Raji (cell line): Measurements from ENCODE around the gene DNMT3L.

Experiments
- POLR2A ChIP-seq: IDR thresholded peaks from 2 replicates; pipeline ENCODE4 v1.6.1; 2011; ENCODE audit warnings: low read depth, low read length, control low read depth; ENCODE audit not compliant: insufficient read depth

DNMT3L gene

DNA sequence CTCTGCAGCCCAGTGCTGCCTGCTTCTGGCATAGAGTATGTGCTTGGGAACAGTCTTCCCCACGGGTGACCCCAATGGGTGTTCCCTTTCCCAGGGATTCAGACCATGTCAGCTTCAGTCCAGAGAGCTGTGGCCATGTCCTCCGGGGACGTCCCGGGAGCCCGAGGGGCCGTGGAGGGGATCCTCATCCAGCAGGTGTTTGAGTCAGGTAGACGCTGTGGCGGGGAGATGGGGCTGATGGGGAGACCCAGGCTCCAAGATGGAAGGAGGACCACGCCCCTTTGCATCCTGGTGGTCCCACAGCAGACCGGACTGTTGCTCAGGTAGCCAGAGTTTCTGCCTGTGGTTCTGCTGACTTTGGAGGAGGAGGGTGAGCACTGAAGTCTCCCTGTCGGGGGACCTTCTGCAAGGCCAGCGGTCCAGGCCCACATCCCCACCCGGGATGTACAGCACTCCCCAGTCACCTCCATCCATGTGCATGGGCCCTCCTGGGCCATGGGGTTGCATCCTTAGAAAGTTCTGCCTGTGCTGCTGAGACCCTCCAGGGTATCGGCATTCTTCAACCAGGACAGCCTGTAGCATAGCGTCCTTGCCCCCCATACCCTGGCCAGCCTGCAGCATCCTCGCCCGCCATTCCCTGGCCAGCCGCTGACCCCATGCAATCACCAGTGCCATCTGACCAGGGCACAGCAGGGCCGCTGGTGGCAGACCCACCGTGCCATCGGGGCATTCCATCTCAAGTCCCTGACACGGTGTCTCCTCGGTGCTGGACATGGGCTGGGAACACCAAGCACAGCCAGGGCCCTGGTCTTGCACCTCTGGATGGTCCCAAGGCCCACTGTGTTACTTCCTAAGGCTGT, 26.8 kb upstream of the DNMT3L start:
- no peak for TF ChIP-seq POLR2A

DNA sequence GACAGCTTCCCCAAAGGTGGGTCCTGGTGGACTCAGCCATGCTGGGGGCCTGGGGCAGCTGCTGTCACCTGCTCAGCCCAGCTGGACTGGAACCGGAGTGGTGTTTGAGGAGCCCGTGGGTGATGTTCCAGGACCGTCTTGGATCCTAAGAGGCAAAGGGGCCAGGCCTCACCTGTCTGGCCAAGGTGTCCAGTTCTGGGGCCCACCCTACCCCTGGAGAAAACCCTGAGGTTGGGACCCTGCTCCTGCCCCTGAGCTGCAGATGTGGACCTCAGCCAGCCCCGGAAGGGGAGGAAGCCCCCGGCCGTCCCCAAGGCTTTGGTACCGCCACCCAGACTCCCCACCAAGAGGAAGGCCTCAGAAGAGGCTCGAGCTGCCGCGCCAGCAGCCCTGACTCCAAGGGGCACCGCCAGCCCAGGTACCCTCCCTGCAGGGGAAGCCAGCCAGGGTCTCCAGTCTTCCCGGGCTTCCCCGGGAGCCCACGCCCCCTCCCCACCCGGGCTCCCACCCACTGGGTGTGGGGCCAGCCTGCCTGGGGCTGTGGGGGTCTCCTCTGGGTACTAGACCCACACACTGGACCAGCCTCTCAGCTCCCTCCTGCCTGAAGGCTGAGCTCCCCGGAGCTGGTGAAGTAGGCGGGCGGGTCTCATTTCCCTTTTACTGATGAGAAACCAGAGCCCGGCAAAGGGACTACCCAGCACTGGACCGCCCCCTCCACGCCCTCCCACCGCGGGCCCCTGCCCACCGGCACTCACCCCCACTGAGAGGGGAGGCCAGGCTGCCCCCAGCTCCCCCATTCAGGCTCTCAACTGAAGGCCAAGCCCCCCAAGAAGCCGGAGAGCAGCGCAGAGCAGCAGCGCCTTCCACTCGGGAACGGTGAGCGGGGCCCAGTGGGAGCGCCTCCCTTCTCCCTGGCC, 25.3 kb upstream of the DNMT3L start:
- TF ChIP-seq POLR2A: no peak

DNA sequence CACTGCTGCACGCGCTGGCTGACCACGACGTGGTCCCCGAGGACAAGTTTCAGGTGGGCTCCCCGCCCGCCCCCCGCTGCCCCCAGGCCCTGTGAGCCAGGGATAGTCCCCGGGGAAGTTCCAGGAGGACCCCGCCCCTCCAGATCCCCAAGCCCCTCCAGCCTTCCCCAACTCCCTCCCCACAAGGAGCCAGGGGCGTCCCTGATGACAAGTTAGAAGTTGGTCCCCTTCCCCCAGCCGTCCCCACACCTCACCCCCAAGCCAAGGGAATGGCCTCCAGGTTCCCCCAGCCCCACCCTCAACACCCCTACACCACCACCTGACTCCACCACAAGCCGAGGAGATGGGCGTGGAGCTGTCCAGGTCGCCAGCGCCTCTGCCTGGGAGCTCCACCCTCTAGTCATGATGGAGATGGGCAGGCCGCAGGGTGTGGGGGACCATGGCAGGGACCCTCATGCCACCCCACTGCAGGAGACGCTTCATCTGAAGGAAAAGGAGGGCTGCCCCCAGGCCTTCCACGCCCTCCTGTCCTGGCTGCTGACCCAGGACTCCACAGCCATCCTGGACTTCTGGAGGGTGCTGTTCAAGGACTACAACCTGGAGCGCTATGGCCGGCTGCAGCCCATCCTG, 24.5 kb upstream of the DNMT3L start:
- TF ChIP-seq POLR2A: no peak

DNA sequence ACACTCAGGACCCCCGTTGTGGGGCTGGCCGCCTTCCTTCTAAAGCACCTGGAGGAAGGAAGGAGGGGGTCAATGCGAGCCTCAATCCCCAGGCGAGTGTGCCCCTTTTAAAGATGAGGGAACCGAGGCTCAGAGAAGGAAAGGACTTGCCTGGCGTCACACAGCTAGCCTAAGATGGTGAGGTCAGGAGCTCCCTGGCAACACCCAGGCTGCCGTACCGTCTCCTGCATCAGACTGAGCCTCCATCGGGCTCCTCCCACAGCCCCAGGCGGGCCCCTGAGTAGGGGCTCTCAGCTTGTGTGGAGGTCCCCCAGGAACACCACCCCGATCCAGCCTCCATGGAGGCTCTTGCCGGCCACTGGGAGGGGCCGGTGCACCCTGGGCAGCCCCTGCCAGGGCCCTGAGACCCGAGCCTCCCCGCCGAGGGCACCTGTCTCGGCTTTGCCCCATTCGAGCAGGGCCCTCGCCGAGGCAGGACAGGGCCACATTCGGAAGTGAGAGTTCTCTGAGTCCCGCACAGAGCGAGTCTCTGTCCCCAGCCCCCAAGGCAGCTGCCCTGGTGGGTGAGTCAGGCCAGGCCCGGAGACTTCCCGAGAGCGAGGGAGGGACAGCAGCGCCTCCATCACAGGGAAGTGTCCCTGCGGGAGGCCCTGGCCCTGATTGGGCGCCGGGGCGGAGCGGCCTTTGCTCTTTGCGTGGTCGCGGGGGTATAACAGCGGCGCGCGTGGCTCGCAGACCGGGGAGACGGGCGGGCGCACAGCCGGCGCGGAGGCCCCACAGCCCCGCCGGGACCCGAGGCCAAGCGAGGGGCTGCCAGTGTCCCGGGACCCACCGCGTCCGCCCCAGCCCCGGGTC, 23.7 kb upstream of the DNMT3L start, which contains the start of gene AIRE:
Gene AIRE (plus strand): TSS at position 739 of the 855 bp plus-strand sequence. CDS start 131 bp downstream, outside the sequence.
- TF ChIP-seq POLR2A: no peak

DNA sequence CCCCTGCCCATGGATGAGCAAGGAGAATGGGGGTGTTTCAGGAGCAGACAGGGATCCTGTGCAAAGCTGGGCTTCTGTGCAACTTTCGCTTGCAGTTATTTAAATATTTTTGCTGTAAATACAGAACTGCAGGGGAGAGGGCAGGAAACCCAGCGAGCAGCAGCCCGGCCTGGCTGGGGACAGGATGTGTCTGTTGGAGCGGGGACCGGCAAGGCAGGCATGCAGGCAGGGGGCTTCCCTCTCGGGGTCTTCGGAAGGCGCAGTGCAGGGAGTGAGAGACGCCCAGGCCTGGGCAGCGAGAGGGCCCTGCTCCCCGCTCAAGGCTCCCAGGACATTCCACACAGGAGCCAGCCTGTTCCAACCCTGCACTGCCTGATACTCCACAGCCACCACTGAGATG, 22.3 kb upstream of the DNMT3L start:
- no peak for TF ChIP-seq POLR2A

DNA sequence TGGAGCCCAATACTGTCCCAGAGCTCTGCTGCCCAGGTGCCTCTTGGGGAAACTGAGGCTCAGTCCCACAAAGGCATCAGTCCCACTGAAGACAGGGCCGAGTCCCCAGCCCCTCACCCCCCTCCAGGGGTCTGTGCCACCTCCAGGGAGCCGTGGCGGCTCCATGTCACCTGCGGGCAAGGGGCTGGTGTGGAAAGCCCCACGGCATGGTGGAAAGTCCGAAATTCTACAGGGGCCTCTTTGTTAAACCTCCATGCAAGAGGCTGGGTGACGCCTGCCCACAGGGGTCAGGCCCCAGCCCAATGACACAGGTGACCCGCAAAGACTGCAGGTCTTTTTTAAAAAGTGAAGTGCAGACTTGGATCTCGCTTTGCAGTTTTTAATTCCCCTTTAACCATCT, 20.7 kb upstream of the DNMT3L start:
- no peak for TF ChIP-seq POLR2A

DNA sequence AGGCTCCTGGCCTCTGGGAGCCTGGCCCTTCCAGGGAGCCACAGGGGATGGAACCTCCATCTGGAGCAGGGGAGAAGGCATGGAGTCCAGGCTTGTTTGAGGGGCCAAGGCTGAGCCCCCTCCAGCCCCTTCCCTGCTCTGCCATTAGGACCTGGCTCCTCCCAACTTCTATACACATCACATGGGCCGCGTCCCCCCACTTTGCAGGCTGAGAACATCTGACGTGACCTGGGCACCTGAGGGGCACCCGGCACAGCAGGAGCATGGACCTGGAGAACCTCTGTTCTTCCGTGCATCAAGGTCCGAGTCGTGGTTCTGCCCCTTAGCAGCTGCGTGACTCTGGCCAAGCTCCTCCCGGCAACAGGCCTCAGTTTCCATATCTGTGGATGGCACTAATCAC, 20.1 kb upstream of the DNMT3L start:
- TF ChIP-seq POLR2A: no peak

DNA sequence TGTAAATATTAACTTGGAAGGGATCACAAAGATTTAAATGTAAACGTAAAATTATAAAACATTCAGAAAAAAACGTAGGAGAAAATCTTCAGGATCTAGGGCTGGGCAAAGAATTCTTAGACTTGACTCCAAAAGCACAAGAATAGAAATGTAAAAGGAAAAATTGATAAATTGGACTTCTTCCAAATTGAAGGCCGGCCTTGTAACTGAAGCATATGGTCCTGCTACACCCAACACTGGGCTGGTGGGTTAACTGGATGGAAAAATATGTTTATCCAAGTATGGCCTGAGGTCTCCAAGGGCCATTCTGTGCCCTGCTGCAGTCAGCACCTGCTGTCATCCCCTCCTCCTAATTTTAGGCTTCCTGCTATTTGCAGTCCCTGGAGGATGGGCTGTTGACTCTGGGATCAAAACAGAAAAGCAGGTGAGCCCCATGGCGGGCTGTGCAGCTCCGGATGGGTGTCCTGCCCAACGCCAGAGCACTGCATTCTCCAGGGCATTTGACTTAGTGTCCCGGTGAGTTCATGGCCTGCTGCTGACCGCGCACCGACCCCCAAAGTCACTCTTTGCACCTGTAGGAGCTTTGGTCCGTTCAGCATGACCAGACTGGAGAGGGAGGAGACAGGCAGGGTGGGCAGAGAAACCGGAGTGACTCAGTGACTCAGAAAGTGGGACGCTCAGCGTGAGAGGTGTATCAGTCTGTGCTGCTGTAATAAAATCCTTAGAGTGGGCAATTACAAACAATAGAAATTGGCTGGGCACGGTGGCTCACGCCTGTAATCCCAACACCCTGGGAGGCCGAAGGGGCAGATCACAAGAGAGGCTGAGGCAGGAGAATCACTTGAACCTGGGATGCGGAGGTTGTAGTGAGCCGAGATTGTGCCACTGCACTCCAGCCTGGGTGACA, 17.9 kb upstream of the DNMT3L start:
- no peak for TF ChIP-seq POLR2A

DNA sequence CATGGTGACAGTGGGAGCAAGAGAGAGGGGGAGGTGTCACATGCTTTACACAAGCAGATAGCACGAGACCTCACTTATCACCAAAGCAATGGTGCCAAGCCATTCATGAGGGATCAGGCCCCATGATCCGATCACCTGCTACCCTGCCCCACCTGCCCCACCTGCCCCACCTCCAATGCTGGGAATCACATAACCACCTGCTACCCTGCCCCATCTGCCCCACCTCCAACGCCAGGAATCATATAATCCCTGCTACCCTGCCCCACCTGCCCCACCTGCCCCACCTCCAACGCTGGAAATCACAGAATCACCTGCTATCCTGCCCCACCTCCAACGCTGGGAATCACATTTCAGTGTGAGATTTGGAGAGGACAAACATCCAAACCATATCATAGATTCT, 13.3 kb upstream of the DNMT3L start:
- no peak for TF ChIP-seq POLR2A

DNA sequence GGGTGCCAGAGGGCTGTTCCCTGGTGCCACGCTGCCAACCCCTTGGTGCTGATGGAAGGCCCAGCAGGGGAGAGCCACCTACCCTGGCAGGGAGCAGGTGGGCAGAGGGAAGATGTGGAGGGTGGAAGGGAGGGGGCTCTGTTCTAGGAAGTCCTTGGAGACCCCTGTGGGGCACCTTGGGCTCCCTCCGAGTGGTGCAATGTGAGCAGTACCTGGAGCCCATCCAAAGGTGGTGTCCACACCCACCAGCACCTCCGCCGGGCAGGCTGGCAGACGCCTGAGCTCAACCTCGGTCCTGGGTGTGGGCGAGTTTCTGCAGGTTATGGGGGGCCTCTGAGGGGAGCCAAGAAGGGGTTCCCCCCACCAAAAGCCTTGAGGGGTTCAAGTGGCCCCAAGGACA, 11.3 kb upstream of the DNMT3L start:
- TF ChIP-seq POLR2A: no peak

DNA sequence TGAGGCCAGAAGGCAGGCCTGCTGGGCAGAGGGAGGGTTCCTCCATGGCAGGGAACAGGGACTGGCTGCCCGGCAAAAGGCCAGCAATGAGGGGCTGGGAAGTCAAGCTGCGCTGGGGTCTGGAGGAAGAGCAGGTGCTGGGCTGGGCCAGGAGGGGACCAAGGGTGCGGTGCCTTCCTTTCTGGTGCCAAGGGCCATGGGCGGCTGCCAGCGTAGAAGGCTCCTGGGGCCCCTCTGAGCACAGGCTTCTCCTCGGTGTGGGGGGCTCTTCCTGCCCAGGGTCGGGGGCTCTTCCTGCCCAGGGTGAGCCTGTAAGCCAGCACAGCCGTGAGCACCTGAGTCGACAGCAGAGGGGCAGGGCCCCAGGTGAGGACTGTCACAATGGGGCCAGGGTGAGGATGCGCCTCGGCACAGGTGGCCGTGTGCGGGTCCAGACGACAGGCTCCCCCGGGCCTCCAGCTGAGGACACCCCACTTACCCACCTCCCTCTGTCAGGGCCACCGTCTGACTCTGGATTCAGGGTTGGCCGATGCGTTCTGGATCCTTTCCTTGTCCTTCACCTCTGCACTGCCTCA, 10.7 kb upstream of the DNMT3L start:
- TF ChIP-seq POLR2A: no peak

DNA sequence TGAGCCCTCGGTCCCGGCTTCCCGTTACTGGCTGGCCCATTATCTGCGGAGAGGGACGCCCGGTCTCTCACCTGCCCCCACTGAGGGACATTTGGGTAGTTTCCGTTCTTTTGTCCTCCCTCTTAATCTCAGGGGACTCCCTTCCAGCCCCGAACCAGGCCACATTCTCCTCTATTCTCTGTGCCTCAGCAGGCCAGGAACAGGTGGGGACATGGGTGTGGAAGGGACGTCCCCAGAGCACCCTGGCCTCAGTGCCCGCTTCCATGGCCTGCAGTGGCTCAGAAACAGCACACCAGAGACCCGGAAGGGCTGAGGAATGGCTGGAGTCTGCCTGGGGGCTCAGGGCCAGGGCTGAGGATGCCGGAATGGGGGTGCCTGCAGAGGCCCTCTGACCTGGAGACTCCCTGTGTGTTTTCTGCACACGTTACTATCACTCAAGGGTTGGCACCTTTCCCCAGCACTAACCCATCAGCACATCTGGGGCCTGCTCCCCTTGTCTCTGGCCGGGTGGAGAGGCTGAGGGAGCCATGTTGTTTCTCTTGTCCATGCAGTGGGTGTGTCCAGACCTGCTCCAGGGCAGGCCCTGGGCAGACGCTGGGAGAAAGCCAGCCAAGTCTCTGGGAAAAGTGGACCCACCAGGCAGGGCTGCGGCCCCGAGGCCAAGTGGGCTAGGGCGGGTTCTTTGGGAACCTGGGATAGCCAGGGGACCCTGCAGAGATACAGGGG, 10.0 kb upstream of the DNMT3L start:
- TF ChIP-seq POLR2A: no peak

DNA sequence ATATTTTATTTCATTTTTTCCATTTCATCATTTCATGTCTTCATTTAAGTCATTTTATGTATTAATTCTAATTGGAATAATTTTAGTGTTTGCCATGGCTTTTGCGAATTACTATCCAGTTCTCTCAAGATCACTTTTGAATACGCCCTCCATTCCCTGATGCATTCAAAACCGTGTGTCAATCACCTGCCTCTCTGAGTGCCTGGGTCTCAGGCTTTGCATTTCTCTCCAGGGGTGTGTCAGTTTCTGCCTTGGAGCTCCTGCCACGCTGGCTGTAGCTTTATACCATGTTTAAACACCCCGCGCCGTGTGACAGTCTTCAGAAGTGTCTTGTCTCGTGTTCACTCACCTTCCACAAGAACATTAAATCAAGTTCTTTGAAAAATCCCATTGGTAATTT, 7.4 kb upstream of the DNMT3L start:
- TF ChIP-seq POLR2A: no peak

DNA sequence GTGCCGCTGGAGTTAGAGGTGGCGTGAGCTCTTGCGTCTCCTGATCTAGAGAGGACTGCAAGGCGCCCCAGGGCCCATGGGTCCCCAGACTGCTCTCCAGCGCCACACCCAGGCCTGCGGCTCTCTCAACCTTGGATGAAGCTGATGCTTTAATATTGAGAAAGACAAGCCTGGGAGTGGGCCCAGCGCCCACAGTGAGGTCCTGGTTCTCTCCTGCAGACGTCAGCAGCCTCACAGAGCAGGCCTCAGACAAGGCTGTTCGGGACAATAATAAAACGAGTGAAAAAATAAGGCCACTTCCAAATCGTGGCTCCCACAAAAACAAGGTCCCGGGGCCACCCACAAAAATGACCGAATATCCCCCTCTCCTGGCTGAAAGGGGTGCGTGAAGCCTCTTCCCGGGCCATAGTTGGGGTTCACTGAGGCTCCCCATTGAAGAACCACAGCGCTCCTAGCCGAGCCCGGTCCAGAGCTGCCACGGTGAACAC, 6.0 kb upstream of the DNMT3L start:
- TF ChIP-seq POLR2A: no peak
